Lung (tissue), 12 donors: ENCODE data around the gene PRKN. TPM values are rescaled to one million over a fixed set of nuclear protein-coding genes. Genes with fewer than 3 reads are reported as not detected.

Source experiments
- ATAC-seq: fragments of 200-7000 bp; cut with Tn5 transposase; one replicate; pipeline ENCODE4 v1.9.1; 2020; ENCODE audit warnings: moderate number of reproducible peaks; ENCODE audit not compliant: insufficient read depth, low FRiP score
- DNase-seq, 3 donors: peaks; one replicate each; pipeline ENCODE4 v3.0.0-alpha.2; 2013 to 2017
- H3K27ac ChIP-seq, 2 donors: one replicate each; pipeline ENCODE4 v1.5.1; 2013; ENCODE audit warnings: mild to moderate bottlenecking in 2 of 2, moderate library complexity in 2 of 2, control low read depth in 1 of 2, inconsistent platforms in 1 of 2, low read depth in 1 of 2, low read length in 1 of 2
- H3K27me3 ChIP-seq, 3 donors: one replicate each; pipeline ENCODE4 v1.5.1; 2013; ENCODE audit warnings: low read length in 2 of 3; ENCODE audit not compliant: control insufficient read depth in 3 of 3, insufficient read depth in 3 of 3
- H3K36me3 ChIP-seq, 4 donors: one replicate each; pipeline ENCODE4 v1.5.1; 2013; ENCODE audit warnings: low read length in 4 of 4, mild to moderate bottlenecking in 1 of 4, moderate library complexity in 1 of 4; ENCODE audit not compliant: control insufficient read depth in 4 of 4, insufficient read depth in 4 of 4
- H3K4me1 ChIP-seq, 5 donors: one replicate each; pipeline ENCODE4 v1.5.1; 2013; ENCODE audit warnings: low read length in 5 of 5, mild to moderate bottlenecking in 2 of 5, moderate library complexity in 1 of 5; ENCODE audit not compliant: control insufficient read depth in 5 of 5, insufficient read depth in 5 of 5
- H3K4me3 ChIP-seq: one replicate; pipeline ENCODE4 v1.5.1; 2013; ENCODE audit warnings: mild to moderate bottlenecking, control low read depth, moderate library complexity
- H3K9ac ChIP-seq, 2 donors: one replicate each; pipeline ENCODE4 v1.5.1; 2013; ENCODE audit warnings: low read length in 2 of 2, control low read depth in 1 of 2; ENCODE audit not compliant: insufficient read depth in 1 of 2
- H3K9me3 ChIP-seq, 4 donors: one replicate each; pipeline ENCODE4 v1.5.1; 2013; ENCODE audit warnings: low read length in 3 of 4, mild to moderate bottlenecking in 1 of 4, moderate library complexity in 1 of 4; ENCODE audit not compliant: control insufficient read depth in 4 of 4, insufficient read depth in 3 of 4
- WGBS, 2 donors: extraction: QIAGEN DNeasy Blood & Tissue Kit; methylation state at CpG; one replicate each; pipeline ENCODE4 v1.1.7; 2013; 5-methylcytosine and 5-hydroxymethylcytosine counted together
- polyA plus RNA-seq, 2 donors: library from polyadenylated mRNA; stranded (reverse); fragments of 200-250 nt; gene quantifications; one replicate each; pipeline ENCODE4 v1.2.1, GENCODE V29; 2013
- total RNA-seq, 2 donors: library from RNA; depleted of rRNA in 1 of 2; stranded (reverse); fragments of >200 nt in 1 of 2; gene quantifications; one replicate each; pipeline ENCODE4 v1.2.1, GENCODE V29; 2014 to 2021
- TF ChIP-seq, protein P1 (sequence below): IDR thresholded peaks from 2 replicates; pipeline ENCODE4 v1.5.1; 2012; ENCODE audit warnings: mild to moderate bottlenecking; ENCODE audit errors: control extremely low read depth, extremely low read depth
- donor health status: control.
- donor health status: control.
- donor health status: Bipolar disorder and iron deficiency.
- donor health status: healthy.
- donor health status: DM: yes; HTN: yes; CAD: no.

Gene PRKN
- total and polyA plus RNA-seq, 4 donors: 0.27 to 11.2 (median 3.1) TPM

DNA sequence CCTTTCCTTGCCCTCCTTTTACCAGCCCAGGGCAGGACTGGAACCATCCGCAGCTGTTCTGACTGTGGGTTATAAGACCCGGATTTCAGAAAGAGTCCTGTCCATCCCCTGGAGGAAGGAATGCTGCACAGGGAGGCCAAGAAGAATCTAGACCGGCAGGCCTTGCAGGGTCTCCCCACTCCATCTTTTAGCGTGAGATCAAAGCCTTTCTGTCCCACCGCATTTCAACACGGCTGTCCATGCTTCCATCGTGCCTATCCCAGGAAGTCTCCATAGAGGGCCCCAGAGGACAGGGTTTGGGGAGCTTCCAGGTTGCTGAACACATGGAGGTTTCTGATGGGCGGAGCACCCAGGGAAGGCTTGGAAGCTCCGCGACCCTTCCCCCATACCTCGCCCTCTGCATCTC is 1374.4 kb downstream of the PRKN start:
- no peak overlapping the region for H3K4me3 ChIP-seq
- H3K36me3 ChIP-seq: no peaks in the 10 kb centered on the region
- TF ChIP-seq, protein P1, sequence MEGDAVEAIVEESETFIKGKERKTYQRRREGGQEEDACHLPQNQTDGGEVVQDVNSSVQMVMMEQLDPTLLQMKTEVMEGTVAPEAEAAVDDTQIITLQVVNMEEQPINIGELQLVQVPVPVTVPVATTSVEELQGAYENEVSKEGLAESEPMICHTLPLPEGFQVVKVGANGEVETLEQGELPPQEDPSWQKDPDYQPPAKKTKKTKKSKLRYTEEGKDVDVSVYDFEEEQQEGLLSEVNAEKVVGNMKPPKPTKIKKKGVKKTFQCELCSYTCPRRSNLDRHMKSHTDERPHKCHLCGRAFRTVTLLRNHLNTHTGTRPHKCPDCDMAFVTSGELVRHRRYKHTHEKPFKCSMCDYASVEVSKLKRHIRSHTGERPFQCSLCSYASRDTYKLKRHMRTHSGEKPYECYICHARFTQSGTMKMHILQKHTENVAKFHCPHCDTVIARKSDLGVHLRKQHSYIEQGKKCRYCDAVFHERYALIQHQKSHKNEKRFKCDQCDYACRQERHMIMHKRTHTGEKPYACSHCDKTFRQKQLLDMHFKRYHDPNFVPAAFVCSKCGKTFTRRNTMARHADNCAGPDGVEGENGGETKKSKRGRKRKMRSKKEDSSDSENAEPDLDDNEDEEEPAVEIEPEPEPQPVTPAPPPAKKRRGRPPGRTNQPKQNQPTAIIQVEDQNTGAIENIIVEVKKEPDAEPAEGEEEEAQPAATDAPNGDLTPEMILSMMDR: no peak
- no peaks in the 10 kb centered on the region for H3K4me1 ChIP-seq
- H3K27ac ChIP-seq: no peak overlapping the region
- no peaks in the 10 kb centered on the region for H3K27me3 ChIP-seq
- no peak overlapping the region for H3K9ac ChIP-seq
- ATAC-seq (no peak), DNase-seq (peak in 2 of 3 donors; percentile 23 to 24)
- no peaks in the 10 kb centered on the region for H3K9me3 ChIP-seq
- WGBS, 2 donors: 73 to 81% methylated on average over 11 of the region's 11 CpGs

DNA sequence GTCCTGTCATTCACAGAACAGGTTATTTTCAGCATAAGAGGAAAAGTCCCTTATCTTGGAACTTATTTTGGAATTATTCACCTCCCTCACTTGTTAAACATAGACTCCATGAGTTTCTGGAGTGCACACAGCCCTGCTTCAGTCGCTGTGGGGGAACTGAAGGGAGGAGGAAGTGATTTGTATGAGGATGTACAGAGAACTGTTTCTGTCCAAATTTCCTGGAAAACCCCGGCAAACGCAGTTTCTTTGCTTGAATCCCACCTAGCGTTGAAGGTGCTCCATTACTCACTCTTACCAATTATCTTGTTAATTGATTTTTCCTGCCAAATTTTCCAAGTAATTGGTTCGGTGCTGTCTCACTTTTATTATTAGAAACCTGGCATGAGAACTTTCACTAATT is 1375.7 kb downstream of the PRKN start:
- Histone ChIP-seq H3K4me3 (no peak overlapping the region), H3K4me1 (no peaks in the 10 kb centered on the region), H3K9ac (no peak overlapping the region), H3K27me3 (no peaks in the 10 kb centered on the region), H3K36me3 (no peaks in the 10 kb centered on the region), H3K9me3 (no peaks in the 10 kb centered on the region), H3K27ac (no peak overlapping the region)
- TF ChIP-seq, protein P1: no peak
- WGBS, 2 donors: 40 to 50% methylated on average over 5 of the region's 5 CpGs
- ATAC-seq (no peak), DNase-seq (no peak)

DNA sequence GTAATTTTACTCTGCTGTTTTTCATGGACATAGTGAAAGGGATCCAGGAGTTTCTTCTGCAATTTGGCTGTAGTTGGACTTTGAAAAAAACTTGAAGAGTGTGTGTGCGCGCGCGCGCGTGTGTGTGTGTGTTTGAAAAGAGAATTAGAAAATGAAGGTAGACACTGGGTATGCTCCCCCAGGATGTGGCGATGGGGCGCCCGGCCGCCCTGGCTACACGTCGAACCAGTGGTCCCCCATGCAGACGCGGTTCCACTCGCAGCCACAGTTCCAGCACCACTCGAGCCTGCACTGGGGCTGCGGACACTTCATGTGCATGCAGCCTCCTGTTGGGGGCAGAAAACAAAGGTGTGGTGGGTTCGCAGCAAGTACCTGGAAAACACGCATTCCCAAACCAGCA is 1377.7 kb downstream of the PRKN start:
- ATAC-seq (no peak), DNase-seq (no peak)
- TF ChIP-seq, protein P1: no peak
- Histone ChIP-seq H3K4me1 (no peaks in the 10 kb centered on the region), H3K27ac (no peak overlapping the region), H3K36me3 (no peaks in the 10 kb centered on the region), H3K9ac (no peak overlapping the region), H3K9me3 (no peaks in the 10 kb centered on the region), H3K4me3 (no peak overlapping the region), H3K27me3 (no peaks in the 10 kb centered on the region)
- 96 to 97% methylated on average over 19 of the region's 19 CpGs for WGBS, 2 donors

DNA sequence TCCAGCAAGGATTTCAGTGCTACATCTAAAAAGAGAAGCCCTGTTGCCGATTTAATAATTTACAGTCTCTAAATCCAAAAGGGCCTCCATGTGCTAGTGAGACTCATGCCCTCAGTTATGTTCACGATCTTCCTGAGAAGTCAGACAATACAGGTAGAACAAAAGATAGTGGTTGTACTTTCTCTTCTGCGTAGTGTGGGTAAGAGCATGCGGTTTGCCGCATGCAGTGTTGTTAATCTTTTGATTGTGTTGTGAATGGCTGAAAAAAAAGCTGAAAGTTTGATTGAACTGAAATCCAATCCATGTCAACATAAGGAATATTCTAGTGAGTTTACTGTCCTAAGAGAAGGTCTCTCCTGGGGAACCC is 1379.0 kb downstream of the PRKN start:
- H3K4me3 ChIP-seq: no peak overlapping the region
- no peak overlapping the region for H3K27ac ChIP-seq
- H3K9ac ChIP-seq: no peak overlapping the region
- H3K36me3 ChIP-seq: no peaks in the 10 kb centered on the region
- DNase-seq: no peak
- no peaks in the 10 kb centered on the region for H3K4me1 ChIP-seq
- H3K27me3 ChIP-seq: no peaks in the 10 kb centered on the region
- WGBS, 2 donors: 96 to 97% methylated on average over 5 of the region's 5 CpGs
- H3K9me3 ChIP-seq: no peaks in the 10 kb centered on the region
- TF ChIP-seq, protein P1: no peak
- ATAC-seq: no peak
